Measurements from ENCODE around the gene EDNRA. TPM values are rescaled to one million over a fixed set of nuclear protein-coding genes. Genes with fewer than 3 reads are reported as not detected.

The EDNRA gene
- total and polyA plus RNA-seq, 2 of the 8 experiments (the other 6 are each of a cell fraction or from before 2014, with no cell fraction given), result 1.7 to 3.3 TPM

DNA sequence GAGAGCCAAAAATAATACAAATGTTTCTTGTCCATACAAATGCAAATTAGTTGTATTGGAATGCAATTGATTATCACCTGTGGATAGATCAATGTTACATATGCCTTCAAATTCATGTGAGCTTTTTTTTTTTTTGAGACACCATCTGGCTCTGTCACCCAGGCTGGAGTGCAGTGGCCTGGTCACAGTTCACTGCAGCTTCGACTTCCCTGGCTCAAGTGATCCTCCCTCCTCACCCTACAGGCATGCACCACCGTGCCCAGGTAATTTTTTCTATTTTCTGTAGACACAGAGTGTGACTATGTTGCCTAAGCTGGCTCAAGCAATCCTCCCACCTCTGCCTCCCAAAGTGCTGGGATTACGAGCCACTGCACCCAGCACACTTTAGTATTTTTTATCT is 97.7 kb downstream of the EDNRA start (continued):
- no peak for TF ChIP-seq RAD21 (IDR thresholded peaks at IDR 0.05 in 1 of 2, conservative IDR thresholded peaks at IDR 0.05 in 1 of 2; ENCODE audit: low read depth in 2 of 2, low read length in 2 of 2)
- no peak for TF ChIP-seq BCL11A (IDR thresholded peaks at IDR 0.05; ENCODE audit: low read depth in 2 of 2, low read length in 2 of 2)
- TF ChIP-seq BACH1 (IDR thresholded peaks at IDR 0.05; ENCODE audit: low read length), result no peak
- TF ChIP-seq EZH2 (IDR thresholded peaks at IDR 0.05; ENCODE audit: low read depth, low read length, severe bottlenecking), result no peak
- TF ChIP-seq ASH2L (IDR thresholded peaks at IDR 0.05; ENCODE audit: low read length), result no peak

Measured in H1 (cell line).